Astrocyte of the spinal cord (primary cell): ENCODE results near the gene LILRB3.

ENCODE experiments used
- DNase-seq: peaks from one replicate; pipeline ENCODE4 v3.0.0; 2011; ENCODE audit warnings: low read depth, low spot score
- H3K4me3 ChIP-seq: 2 replicates; pipeline ENCODE4 v1.5.1; 2011; ENCODE audit warnings: low read depth, mild to moderate bottlenecking, low read length, moderate library complexity
- CTCF ChIP-seq: IDR thresholded peaks from 2 replicates; pipeline ENCODE4 v1.5.1; 2012; ENCODE audit warnings: low read depth, mild to moderate bottlenecking, low read length, inconsistent platforms
- in situ Hi-C: cut with HindIII; loops from 2 replicates; pipeline ENCODE4 v1.10.0; 2017; ENCODE audit warnings: low sequenced_read_pairs

The LILRB3 gene

GRCh38 chr19:54204767-54205468 lies 17.9 kb downstream of the LILRB3 start:
- H3K4me3 ChIP-seq, result no peak overlapping the region

GRCh38 chr19:54203151-54203611 lies 19.6 kb downstream of the LILRB3 start:
- no peak overlapping the region for H3K4me3 ChIP-seq
- no peak for TF ChIP-seq CTCF
- no peak for DNase-seq
- in situ Hi-C loops, result no loop called here

More at GRCh38 chr19:54204767-54205468, 17.9 kb downstream of the LILRB3 start:
- no peak for DNase-seq
- no peak for TF ChIP-seq CTCF
- in situ Hi-C loops, result no loop called here

- no peak for TF ChIP-seq CTCF
- in situ Hi-C loops, result no loop called here
- DNase-seq, result no peak
- peak overlapping the region; percentile 95 for H3K4me3 ChIP-seq
Observed at GRCh38 chr19:54201980-54202379, 20.8 kb downstream of the LILRB3 start.

GRCh38 chr19:54201172-54201701 lies 21.6 kb downstream of the LILRB3 start:
- TF ChIP-seq CTCF, result no peak
- in situ Hi-C loops, result no loop called here
- DNase-seq, result no peak

GRCh38 chr19:54199401-54199800 lies 23.4 kb downstream of the LILRB3 start:
- in situ Hi-C loops, result no loop called here
- no peak for TF ChIP-seq CTCF
- H3K4me3 ChIP-seq, result no peak overlapping the region
- DNase-seq, result no peak

More at GRCh38 chr19:54201172-54201701, 21.6 kb downstream of the LILRB3 start:
- peak overlapping the region; percentile 95 for H3K4me3 ChIP-seq

- TF ChIP-seq CTCF, result no peak
- DNase-seq, result no peak
- in situ Hi-C loops, result no loop called here
- H3K4me3 ChIP-seq, result no peak overlapping the region
Observed at GRCh38 chr19:54197121-54197520, 25.7 kb downstream of the LILRB3 start.
